HepG2 (cell line): ENCODE results near the gene MAIP1. TPM values are rescaled to one million over a fixed set of nuclear protein-coding genes. Genes with fewer than 3 reads are reported as not detected.

Experiments
- CBX2 ChIP-seq, 2 experiments: fragments of 200-600 bp in 1 of 2; sonication (generic); formaldehyde crosslinking in 1 of 2; IDR thresholded peaks; 2 replicates each; pipeline versions ENCODE4 v1.7.0 to v1.8.1; 2018 to 2022; ENCODE audit warnings: low read depth in 2 of 2, low read length in 1 of 2, mild to moderate bottlenecking in 1 of 2, missing genetic modification reagents in 1 of 2
- CC2D1A ChIP-seq: sonication (generic); formaldehyde crosslinking; IDR thresholded peaks from 2 replicates; pipeline ENCODE4 v1.8.1; 2023; ENCODE audit warnings: mild to moderate bottlenecking, missing genetic modification reagents
- CENPT ChIP-seq: sonication (generic); formaldehyde crosslinking; IDR thresholded peaks from 2 replicates; pipeline ENCODE4 v1.8.0; 2022; ENCODE audit warnings: low read depth, mild to moderate bottlenecking, moderate library complexity, missing genetic modification reagents
- CREB1 ChIP-seq, 2 experiments: fragments of 450-650 bp in 1 of 2; IDR thresholded peaks; 2 replicates each; pipeline ENCODE4 v1.6.1; 2016 to 2017; ENCODE audit warnings: control low read depth in 1 of 2, mild to moderate bottlenecking in 1 of 2, missing compliant biosample characterization in 1 of 2, missing genetic modification characterization in 1 of 2
- EHMT2 ChIP-seq: fragments of 200-600 bp; sonication (generic); IDR thresholded peaks from 2 replicates; pipeline ENCODE4 v1.7.0; 2017; ENCODE audit warnings: antibody characterized with exemption, low read depth, low read length, borderline replicate concordance
- EP300 ChIP-seq, 3 experiments: sonication (generic) in 1 of 3; formaldehyde crosslinking in 1 of 3; IDR thresholded peaks; 2 replicates each; pipeline versions ENCODE4 v1.5.1 to v1.6.1; 2011 to 2020; ENCODE audit warnings: low read depth in 2 of 3, low read length in 2 of 3, borderline replicate concordance in 1 of 3, improper control_type of control experiment in 1 of 3, mild to moderate bottlenecking in 1 of 3, missing genetic modification reagents in 1 of 3, moderate library complexity in 1 of 3
- FOXK1 ChIP-seq: sonication (generic); formaldehyde crosslinking; IDR thresholded peaks from 2 replicates; pipeline ENCODE4 v1.4.0; 2020; ENCODE audit warnings: low read depth, missing genetic modification reagents, borderline replicate concordance
- HDAC6 ChIP-seq: fragments of 200-600 bp; sonication (generic); IDR thresholded peaks from 2 replicates; pipeline ENCODE4 v1.7.0; 2017; ENCODE audit warnings: mild to moderate bottlenecking, antibody characterized with exemption, low read length, low read depth
- HMGA1 ChIP-seq: sonication (generic); formaldehyde crosslinking; conservative IDR thresholded peaks from 2 replicates; pipeline ENCODE4 v1.4.0; 2020; ENCODE audit warnings: missing genetic modification reagents
- KDM4B ChIP-seq: sonication (generic); formaldehyde crosslinking; IDR thresholded peaks from 2 replicates; pipeline ENCODE4 v1.4.0; 2020; ENCODE audit warnings: missing genetic modification reagents
- MXI1 ChIP-seq: IDR thresholded peaks from 3 replicates; pipeline ENCODE4 v1.6.1; 2012; ENCODE audit warnings: low read depth, low read length, inconsistent platforms, borderline replicate concordance
- RBAK ChIP-seq: sonication (generic); formaldehyde crosslinking; IDR thresholded peaks from 2 replicates; pipeline ENCODE4 v1.5.1; 2020; ENCODE audit warnings: mild to moderate bottlenecking, missing genetic modification reagents
- REPIN1 ChIP-seq: sonication (generic); formaldehyde crosslinking; IDR thresholded peaks from 2 replicates; pipeline ENCODE4 v1.8.0; 2022; ENCODE audit warnings: missing genetic modification reagents, low read depth, mild to moderate bottlenecking, borderline replicate concordance
- SMAD9 ChIP-seq: sonication (generic); formaldehyde crosslinking; IDR thresholded peaks from 2 replicates; pipeline ENCODE4 v1.5.1; 2020; ENCODE audit warnings: mild to moderate bottlenecking, missing genetic modification reagents
- SNAI1 ChIP-seq: sonication (generic); formaldehyde crosslinking; IDR thresholded peaks from 2 replicates; pipeline ENCODE4 v1.5.0; 2020; ENCODE audit warnings: mild to moderate bottlenecking, missing genetic modification reagents, borderline replicate concordance
- TARDBP ChIP-seq: sonication (generic); formaldehyde crosslinking; IDR thresholded peaks from 2 replicates; pipeline ENCODE4 v1.8.0; 2022; ENCODE audit warnings: mild to moderate bottlenecking, missing genetic modification reagents
- YY1 ChIP-seq: IDR thresholded peaks from 2 replicates; pipeline ENCODE4 v1.6.1; 2011; ENCODE audit warnings: low read length, low read depth, moderate library complexity, mild to moderate bottlenecking; ENCODE audit not compliant: insufficient read depth, insufficient replicate concordance
- ZNF17 ChIP-seq: sonication (generic); formaldehyde crosslinking; IDR thresholded peaks from 2 replicates; pipeline ENCODE4 v1.5.0; 2020; ENCODE audit warnings: mild to moderate bottlenecking, missing genetic modification reagents
- ZNF253 ChIP-seq: sonication (generic); formaldehyde crosslinking; IDR thresholded peaks from 2 replicates; pipeline ENCODE4 v1.8.0; 2022; ENCODE audit warnings: mild to moderate bottlenecking, missing genetic modification reagents, borderline replicate concordance
- ZNF3 ChIP-seq: IDR thresholded peaks from 2 replicates; pipeline ENCODE4 v1.7.0; 2017; ENCODE audit warnings: inconsistent platforms
- ZNF33A ChIP-seq: sonication (generic); formaldehyde crosslinking; IDR thresholded peaks from 2 replicates; pipeline ENCODE4 v1.5.1; 2020; ENCODE audit warnings: missing genetic modification reagents, mild to moderate bottlenecking, moderate library complexity, borderline replicate concordance
- polyA plus RNA-seq, 8 experiments: library from polyadenylated mRNA; depleted of rRNA in 3 of 8; stranded (reverse) in 7 of 8; unstranded in 1 of 8; fragments of >200 nt; fragmentation: Illumina TruSeq in 4 of 8; extraction: Trizol in 4 of 8; gene quantifications; 2 replicates each; pipeline versions ENCODE4 v1.2.1 to v1.2.3, GENCODE V29; 2011 to 2016; ENCODE audit warnings: low read depth in 4 of 8, missing spikeins in 1 of 8, mixed read lengths in 1 of 8; ENCODE audit not compliant: insufficient read depth in 1 of 8
- total RNA-seq, 5 experiments: library from RNA; depleted of rRNA; stranded (reverse); fragments of >200 nt; fragmentation: Illumina TruSeq; extraction: Trizol; gene quantifications; 2 replicates each; pipeline ENCODE4 v1.2.3, GENCODE V29; 2016; ENCODE audit warnings: low read depth in 1 of 5
- TF ChIP-seq, protein P1 (sequence below), 2 experiments: sonication (generic) in 1 of 2; formaldehyde crosslinking in 1 of 2; IDR thresholded peaks; 2 replicates each; pipeline versions ENCODE4 v1.4.0 to v1.6.1; 2018 to 2020; ENCODE audit warnings: missing genetic modification reagents in 2 of 2, borderline replicate concordance in 1 of 2, low read depth in 1 of 2, mild to moderate bottlenecking in 1 of 2, missing biosample characterization in 1 of 2
- TF ChIP-seq, protein P2 (sequence below): sonication (generic); formaldehyde crosslinking; IDR thresholded peaks from 2 replicates; pipeline ENCODE4 v1.4.0; 2020; ENCODE audit warnings: mild to moderate bottlenecking, low read depth, missing genetic modification reagents

Gene MAIP1
- total and polyA plus RNA-seq, 2 of the 13 experiments (the other 11 are each of a cell fraction or from before 2014, with no cell fraction given), result 22.3 to 72.9 TPM

DNA sequence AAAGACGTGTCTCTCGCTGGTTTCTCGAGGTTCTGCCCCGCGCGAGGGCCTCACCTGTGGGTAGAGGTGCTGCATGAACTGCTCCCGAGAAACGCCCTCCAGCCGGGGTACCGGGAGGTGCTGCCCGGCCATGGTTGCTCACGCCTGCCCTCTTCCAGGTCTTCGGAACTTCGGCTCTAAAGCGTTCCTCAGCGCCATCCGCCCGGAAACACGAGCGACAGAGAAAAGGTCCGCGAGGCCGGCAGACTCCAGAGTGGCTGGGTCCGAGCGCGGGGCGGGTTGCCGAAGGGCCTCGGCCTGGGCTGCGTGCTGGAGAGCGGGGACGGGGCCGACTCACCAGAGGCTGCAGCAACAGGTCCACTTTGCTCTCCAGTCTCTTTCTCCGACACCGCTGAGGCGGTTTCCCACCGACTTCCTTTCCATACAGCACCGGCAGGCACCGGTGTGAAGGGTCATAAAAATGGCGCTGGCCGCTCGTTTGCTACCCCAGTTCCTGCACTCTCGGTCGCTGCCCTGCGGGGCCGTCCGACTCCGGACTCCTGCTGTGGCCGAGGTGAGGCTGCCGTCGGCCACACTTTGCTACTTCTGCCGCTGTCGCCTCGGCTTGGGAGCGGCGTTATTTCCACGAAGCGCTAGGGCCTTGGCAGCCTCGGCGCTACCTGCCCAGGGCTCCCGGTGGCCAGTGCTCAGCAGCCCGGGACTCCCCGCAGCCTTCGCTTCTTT is at the start of gene MAIP1, which contains the start of gene TYW5 (continued):
- TF ChIP-seq HMGA1 (CRISPR knock-in tag) (no peak), CBX2 (IDR thresholded peaks at IDR 0.05; ENCODE audit: low read depth, low read length) (no peak; the same call in 1 of the 2 replicates), CBX2 (CRISPR knock-in tag; IDR thresholded peaks at IDR 0.05; ENCODE audit: low read depth) (peak; percentile 96), FOXK1 (peak; percentile 87), EHMT2 (peak; percentile 86; the same call in 1 of the 2 replicates), SMAD9 (peak; percentile 89), YY1 (peak; percentile 96), CREB1 (IDR thresholded peaks at IDR 0.05) (peak; percentile 65), CREB1 (CRISPR knock-in tag; IDR thresholded peaks at IDR 0.05) (peak; percentile 67), HDAC6 (no peak), EP300 (IDR thresholded peaks at IDR 0.05; ENCODE audit: low read depth in 2 of 2, low read length in 2 of 2) (0 out of 4 replicates have a peak, but pooled peaks of 1 of the 2 experiments have one; percentile 11), EP300 (CRISPR knock-in tag; IDR thresholded peaks at IDR 0.05; ENCODE audit: borderline replicate concordance) (peak; percentile 17; the same call in 1 of the 2 replicates), SNAI1 (CRISPR knock-in tag) (peak; percentile 99), ZNF253 (CRISPR knock-in tag) (peak; percentile 71), TARDBP (peak; percentile 94), RBAK (no peak), ZNF33A (peak; percentile 96), ZNF17 (0 out of 2 replicates have a peak, but pooled peaks have one; percentile 73), CC2D1A (peak; percentile 83; the same call in 1 of the 2 replicates), CENPT (peak; percentile 57; the same call in 1 of the 2 replicates), KDM4B (peak; percentile 83; the same call in 1 of the 2 replicates), MXI1 (peak; percentile 78; the same call in 2 of the 3 replicates), REPIN1 (peak; percentile 99), ZNF3 (CRISPR knock-in tag) (no peak)
- TF ChIP-seq, protein P1, sequence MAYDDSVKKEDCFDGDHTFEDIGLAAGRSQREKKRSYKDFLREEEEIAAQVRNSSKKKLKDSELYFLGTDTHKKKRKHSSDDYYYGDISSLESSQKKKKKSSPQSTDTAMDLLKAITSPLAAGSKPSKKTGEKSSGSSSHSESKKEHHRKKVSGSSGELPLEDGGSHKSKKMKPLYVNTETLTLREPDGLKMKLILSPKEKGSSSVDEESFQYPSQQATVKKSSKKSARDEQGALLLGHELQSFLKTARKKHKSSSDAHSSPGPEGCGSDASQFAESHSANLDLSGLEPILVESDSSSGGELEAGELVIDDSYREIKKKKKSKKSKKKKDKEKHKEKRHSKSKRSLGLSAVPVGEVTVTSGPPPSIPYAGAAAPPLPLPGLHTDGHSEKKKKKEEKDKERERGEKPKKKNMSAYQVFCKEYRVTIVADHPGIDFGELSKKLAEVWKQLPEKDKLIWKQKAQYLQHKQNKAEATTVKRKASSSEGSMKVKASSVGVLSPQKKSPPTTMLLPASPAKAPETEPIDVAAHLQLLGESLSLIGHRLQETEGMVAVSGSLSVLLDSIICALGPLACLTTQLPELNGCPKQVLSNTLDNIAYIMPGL (CRISPR knock-in tag; IDR thresholded peaks at IDR 0.05; ENCODE audit: borderline replicate concordance in 1 of 2, low read depth in 1 of 2), result peak; percentile 98 to 99; a peak in 3 of 4 replicates
- TF ChIP-seq, protein P2, sequence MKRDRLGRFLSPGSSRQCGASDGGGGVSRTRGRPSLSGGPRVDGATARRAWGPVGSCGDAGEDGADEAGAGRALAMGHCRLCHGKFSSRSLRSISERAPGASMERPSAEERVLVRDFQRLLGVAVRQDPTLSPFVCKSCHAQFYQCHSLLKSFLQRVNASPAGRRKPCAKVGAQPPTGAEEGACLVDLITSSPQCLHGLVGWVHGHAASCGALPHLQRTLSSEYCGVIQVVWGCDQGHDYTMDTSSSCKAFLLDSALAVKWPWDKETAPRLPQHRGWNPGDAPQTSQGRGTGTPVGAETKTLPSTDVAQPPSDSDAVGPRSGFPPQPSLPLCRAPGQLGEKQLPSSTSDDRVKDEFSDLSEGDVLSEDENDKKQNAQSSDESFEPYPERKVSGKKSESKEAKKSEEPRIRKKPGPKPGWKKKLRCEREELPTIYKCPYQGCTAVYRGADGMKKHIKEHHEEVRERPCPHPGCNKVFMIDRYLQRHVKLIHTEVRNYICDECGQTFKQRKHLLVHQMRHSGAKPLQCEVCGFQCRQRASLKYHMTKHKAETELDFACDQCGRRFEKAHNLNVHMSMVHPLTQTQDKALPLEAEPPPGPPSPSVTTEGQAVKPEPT (CRISPR knock-in tag), result no peak; the same call in 1 of the 2 replicates
